Heart right ventricle (tissue), 16 donors: Measurements from ENCODE around the gene DUSP16. TPM values are rescaled to one million over a fixed set of nuclear protein-coding genes. Genes with fewer than 3 reads are reported as not detected.
A peak's percentile ranks its signal among the peaks of the same experiment; 100 is the strongest.

Experiments
- ATAC-seq, 8 donors: fragments of 200-7000 bp; cut with Tn5 transposase; one replicate each; pipeline ENCODE4 v1.9.1; 2020; ENCODE audit warnings: mild to moderate bottlenecking in 8 of 8, moderate library complexity in 8 of 8, moderate number of reproducible peaks in 1 of 8
- DNase-seq, 2 donors: peaks; one replicate each; pipeline ENCODE4 v3.0.0-alpha.2; 2020
- H3K27ac ChIP-seq, 10 donors: fragments of 200-600 bp; sonication (generic) in 2 of 10; one replicate each; pipeline versions ENCODE4 v1.5.0 to v1.8.0; 2020 to 2022; ENCODE audit warnings: mild to moderate bottlenecking in 3 of 10
- H3K27me3 ChIP-seq, 7 donors: fragments of 200-600 bp; one replicate each; pipeline ENCODE4 v1.8.0; 2021 to 2022; ENCODE audit warnings: mild to moderate bottlenecking in 2 of 7
- H3K36me3 ChIP-seq, 9 donors: fragments of 200-600 bp; sonication (generic) in 1 of 9; one replicate each; pipeline versions ENCODE4 v1.5.0 to v1.8.0; 2020 to 2022; ENCODE audit warnings: mild to moderate bottlenecking in 2 of 9
- H3K4me1 ChIP-seq, 9 donors: fragments of 200-600 bp; sonication (generic) in 1 of 9; one replicate each; pipeline versions ENCODE4 v1.5.0 to v1.8.0; 2020 to 2022; ENCODE audit warnings: mild to moderate bottlenecking in 4 of 9
- H3K4me3 ChIP-seq, 10 donors: fragments of 200-600 bp; sonication (generic) in 2 of 10; one replicate each; pipeline versions ENCODE4 v1.5.0 to v1.8.0; 2020 to 2022; ENCODE audit warnings: mild to moderate bottlenecking in 7 of 10, moderate library complexity in 2 of 10
- H3K9me3 ChIP-seq, 11 donors: fragments of 200-600 bp in 10 of 11; sonication (generic) in 2 of 11; one replicate each; pipeline versions ENCODE4 v1.5.0 to v1.8.0; 2013 to 2022; ENCODE audit warnings: mild to moderate bottlenecking in 2 of 11, control low read depth in 1 of 11, moderate library complexity in 1 of 11
- CTCF ChIP-seq, 9 donors: fragments of 200-600 bp; sonication (generic) in 2 of 9; IDR thresholded peaks; one replicate each; pipeline versions ENCODE4 v1.5.0 to v1.8.0; 2021 to 2022; ENCODE audit warnings: antibody characterized with exemption in 9 of 9, mild to moderate bottlenecking in 5 of 9, moderate library complexity in 1 of 9
- WGBS, 2 donors: extraction: QIAGEN DNeasy Blood & Tissue Kit; methylation state at CpG; one replicate each; pipeline ENCODE4 v1.1.7; 2013; ENCODE audit warnings: inconsistent platforms in 1 of 2; 5-methylcytosine and 5-hydroxymethylcytosine counted together
- intact Hi-C, 10 donors: fragments of 100-400 bp; cut with DNase I; formaldehyde crosslinking; loops; one replicate each; pipeline versions ENCODE4 v1.11.1 to v1.14.2; 2022
- polyA plus RNA-seq, 2 donors: library from polyadenylated mRNA; stranded (reverse); fragments of 200-250 nt; gene quantifications; one replicate each; pipeline ENCODE4 v1.2.3, GENCODE V29; 2013
- total RNA-seq, 10 donors: library from RNA; stranded (reverse); fragmentation: NEBNext Ultra II Directional in 3 of 10; extraction: Animal tissue kit (Norgen Biotek cat#: 25700) in 3 of 10; gene quantifications; one replicate each; pipeline versions ENCODE4 v1.2.1 to v1.2.4, GENCODE V29; 2021 to 2023
- donor health status: Arrhythmogenic right ventricular cardiomyopathy.
- donor health status: ischemic (EF 13 %, LVEDD 7.1; RV severe dilation, severe dysfunction).
- donor health status: healthy with polysubstance abuse.
- donor health status: DM: no; HTN: yes; CAD: no.
- donor health status: DM: no; HTN: no; CAD: no.
- donor health status: ischemic (EF 25% LVEDD 6.9; RV normal size, moderate dysfunction).
- donor health status: ischemic (EF 25% LVEDD 5.7; RV mildly dilated, moderate dysfunction).
- donor health status: healthy.
- donor health status: DM: yes; HTN: yes; CAD: no.
- donor health status: Ischemic cardiomyopathy.
- donor health status: ischemic (EF 35%, LVEDD 5.7; RV mildly dilated, moderate dysfunction).
- donor health status: nonischemic (EF 11% LVEDD 7.7; RV severe dilation, severe dysfunction).
- donor health status: DM: yes; HTN: yes; CAD: no.
- donor health status: PGD.
- donor health status: ischemic (EF 29% LVEDD 5.4; RV normal size, mild dysfunction).
- donor health status: nonischemic (EF 23%, LVEDD 6.1; RV moderate dilation, normal function).

DUSP16 gene
- total and polyA plus RNA-seq, 12 donors: 2.6 to 21.7 (median 15.8) TPM

- Histone ChIP-seq H3K4me1 (peaks cover 7 to 66% (median 40%) of the 10 kb centered on the region in 9 donors), H3K36me3 (peaks cover 0 to 14% (median 0%) of the 10 kb centered on the region in 9 donors), H3K27ac (peak overlapping the region in 7 of 10 donors; percentile 10 to 89 (median 74)), H3K4me3 (no peak overlapping the region), H3K27me3 (no peaks in the 10 kb centered on the region), H3K9me3 (no peaks in the 10 kb centered on the region)
- WGBS, 2 donors: 94 to 97% methylated on average over 2 of the region's 2 CpGs
- ATAC-seq (no peak), DNase-seq (no peak)
- TF ChIP-seq CTCF (IDR thresholded peaks at IDR 0.05): no peak
- intact Hi-C loops: loop anchor here in 3 of 10 donors (5.0 to 10.0 kb wide), 2 partner anchors 57 to 121 kb away; partner anchors contain the start of gene DUSP16 (in 2 of the 3)
Observed at GRCh38 chr12:12441429-12441807, 121.2 kb downstream of the DUSP16 start.

- intact Hi-C loops: loop anchor here in 3 of 10 donors (5.0 to 10.0 kb wide), 2 partner anchors 56 to 121 kb away; partner anchors contain the start of gene DUSP16 (in 2 of the 3)
- DNase-seq (no peak), ATAC-seq (no peak)
- no peak overlapping the region for H3K4me3 ChIP-seq
- 86 to 92% methylated on average over 4 of the region's 4 CpGs for WGBS, 2 donors
- peaks cover 0 to 16% (median 0%) of the 10 kb centered on the region in 9 donors for H3K36me3 ChIP-seq
- peak overlapping the region in 3 of 10 donors; percentile 24 to 89 (median 74) for H3K27ac ChIP-seq
- TF ChIP-seq CTCF (IDR thresholded peaks at IDR 0.05): no peak
- no peaks in the 10 kb centered on the region for H3K9me3 ChIP-seq
- peaks cover 7 to 62% (median 40%) of the 10 kb centered on the region in 9 donors for H3K4me1 ChIP-seq
- no peaks in the 10 kb centered on the region for H3K27me3 ChIP-seq
Observed at GRCh38 chr12:12440784-12441428, 121.8 kb downstream of the DUSP16 start.

DNA sequence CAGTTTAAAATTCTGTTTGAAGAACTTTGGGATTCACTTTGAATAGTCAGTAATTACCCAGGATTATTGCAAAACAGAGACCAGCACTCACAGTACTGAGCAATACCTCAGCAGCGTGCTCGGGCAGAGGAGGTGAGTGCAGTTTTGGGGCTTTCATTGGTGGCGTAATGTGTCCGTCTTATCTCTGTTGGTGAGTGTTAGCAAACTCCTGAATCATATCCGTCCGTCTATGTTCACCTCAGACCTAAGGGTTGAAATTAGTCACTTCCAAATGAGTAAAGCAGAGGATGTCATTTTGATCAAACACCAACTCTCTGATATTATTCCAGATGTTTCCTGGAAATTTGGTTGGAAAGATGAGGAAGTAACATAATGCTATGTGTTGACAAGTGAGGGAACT, 123.0 kb downstream of the DUSP16 start:
- peaks cover 7 to 58% (median 40%) of the 10 kb centered on the region in 9 donors for H3K4me1 ChIP-seq
- DNase-seq (peak in 1 of 2 donors; percentile 36), ATAC-seq (peak in 5 of 8 donors; percentile 26 to 80 (median 45))
- H3K27me3 ChIP-seq: no peaks in the 10 kb centered on the region
- TF ChIP-seq CTCF (IDR thresholded peaks at IDR 0.05): no peak
- H3K36me3 ChIP-seq: peaks cover 0 to 22% (median 0%) of the 10 kb centered on the region in 9 donors
- 59 to 72% methylated on average over 6 of the region's 6 CpGs for WGBS, 2 donors
- no peak overlapping the region for H3K4me3 ChIP-seq
- no peaks in the 10 kb centered on the region for H3K9me3 ChIP-seq
- H3K27ac ChIP-seq: peak overlapping the region in 3 of 10 donors; percentile 2 to 89 (median 56)
- intact Hi-C loops: loop anchor here in 3 of 10 donors (5.0 to 10.0 kb wide), 2 partner anchors 55 to 123 kb away; partner anchors contain the start of gene DUSP16 (in 2 of the 3)

DNA sequence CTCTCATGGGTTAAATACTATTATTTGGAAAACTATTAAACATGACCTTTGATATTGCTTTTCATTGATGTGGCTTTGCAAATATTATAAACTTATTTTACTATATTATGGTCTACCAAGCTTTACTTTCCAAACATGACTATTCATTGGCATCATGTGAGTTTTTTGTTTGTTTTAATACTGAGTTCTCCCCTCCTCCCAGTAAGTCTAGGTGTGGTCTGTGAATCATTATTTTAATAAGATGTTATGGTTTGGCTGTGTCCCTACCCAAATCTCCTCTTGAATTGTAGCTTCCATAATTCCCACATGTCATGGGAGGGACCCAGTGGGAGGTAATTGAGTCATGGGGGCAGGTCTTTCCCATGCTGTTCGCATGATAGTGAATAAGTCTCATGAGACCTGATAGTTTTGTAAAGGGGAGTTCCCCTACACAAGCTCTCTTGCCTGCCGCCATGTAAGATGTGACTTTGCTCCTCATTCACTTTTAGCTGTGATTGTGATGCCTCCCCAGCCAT, 125.8 kb downstream of the DUSP16 start:
- TF ChIP-seq CTCF (IDR thresholded peaks at IDR 0.05): no peak
- H3K27me3 ChIP-seq: no peaks in the 10 kb centered on the region
- no peaks in the 10 kb centered on the region for H3K9me3 ChIP-seq
- H3K4me3 ChIP-seq: no peak overlapping the region
- H3K36me3 ChIP-seq: peaks cover 0 to 22% (median 0%) of the 10 kb centered on the region in 9 donors
- H3K4me1 ChIP-seq: peaks cover 0 to 39% (median 13%) of the 10 kb centered on the region in 9 donors
- WGBS, 2 donors: 93 to 96% methylated on average over 2 of the region's 2 CpGs
- DNase-seq (no peak), ATAC-seq (no peak)
- H3K27ac ChIP-seq: no peak overlapping the region
- intact Hi-C loops: no loop called here
